B cell (primary cell): ENCODE measurements around the gene PCBP3. TPM values are rescaled to one million over a fixed set of nuclear protein-coding genes. Genes with fewer than 3 reads are reported as not detected.

Experiments used
- ATAC-seq: fragments of 200-7000 bp; cut with Tn5 transposase; one replicate; pipeline ENCODE4 v1.10.0; 2021; ENCODE audit warnings: low read depth, mild to moderate bottlenecking, moderate number of reproducible peaks, moderate library complexity
- CTCF ChIA-PET: fragments of 350-600 bp; sonication (Branson Sonifier 250); formaldehyde crosslinking; loops from one replicate; lab custom pipeline; 2021; ENCODE audit warnings: antibody characterized with exemption, inconsistent platforms; lab: Charles Lee
- POLR2A ChIA-PET: fragments of 350-600 bp; sonication (Branson Sonifier 250); formaldehyde crosslinking; loops from one replicate; lab custom pipeline; 2021; ENCODE audit warnings: antibody characterized with exemption; lab: Charles Lee
- DNase-seq: peaks from one replicate; pipeline ENCODE4 v3.0.0; 2013
- H2AFZ ChIP-seq: 2 replicates; pipeline ENCODE4 v1.6.1; 2012; ENCODE audit warnings: mild to moderate bottlenecking, low read depth, low read length; ENCODE audit not compliant: insufficient read depth, poor library complexity, severe bottlenecking
- H3K27ac ChIP-seq, 2 donors: 1 replicate in 1 of 2; 2 replicates in 1 of 2; pipeline ENCODE4 v1.5.1; 2012 to 2013; ENCODE audit warnings: low read length in 2 of 2, mild to moderate bottlenecking in 2 of 2, moderate library complexity in 1 of 2
- H3K27me3 ChIP-seq, 4 experiments: fragments of 200-600 bp in 1 of 4; sonication (generic) in 1 of 4; replicated peaks in 1 of 4; 1 replicate in 2 of 4; 2 replicates in 2 of 4; pipeline versions ENCODE4 v1.6.1 to v1.7.0; 2013 to 2016; ENCODE audit warnings: low read length in 3 of 4, mild to moderate bottlenecking in 2 of 4, mixed read lengths in 1 of 4, moderate library complexity in 1 of 4; ENCODE audit not compliant: insufficient read depth in 4 of 4, control insufficient read depth in 3 of 4; ENCODE audit errors: control extremely low read depth in 1 of 4
- H3K36me3 ChIP-seq, 2 experiments: replicated peaks in 1 of 2; 1 replicate in 1 of 2; 2 replicates in 1 of 2; pipeline versions ENCODE4 v1.6.1 to v1.7.1; 2013; ENCODE audit warnings: low read length in 1 of 2; ENCODE audit not compliant: insufficient read depth in 2 of 2, control insufficient read depth in 1 of 2; ENCODE audit errors: control extremely low read depth in 1 of 2, extremely low read depth in 1 of 2
- H3K4me1 ChIP-seq, 2 donors: fragments of 200-600 bp in 1 of 2; sonication (generic) in 1 of 2; 1 replicate in 1 of 2; 2 replicates in 1 of 2; pipeline versions ENCODE4 v1.5.1 to v1.6.1; 2013 to 2017; ENCODE audit warnings: low read length in 2 of 2; ENCODE audit not compliant: control insufficient read depth in 2 of 2, insufficient read depth in 2 of 2
- H3K4me2 ChIP-seq: replicated peaks from 2 replicates; pipeline ENCODE3; 2012; ENCODE audit warnings: mild to moderate bottlenecking, low read depth, low read length; ENCODE audit not compliant: poor library complexity, severe bottlenecking
- H3K4me3 ChIP-seq, 5 experiments: fragments of 200-600 bp in 1 of 5; sonication (generic) in 1 of 5; 1 replicate in 3 of 5; 2 replicates in 2 of 5; pipeline versions ENCODE4 v1.5.1 to v1.7.0; 2011 to 2016; ENCODE audit warnings: low read length in 4 of 5, mild to moderate bottlenecking in 4 of 5, low read depth in 2 of 5, control low read depth in 1 of 5, moderate library complexity in 1 of 5; ENCODE audit not compliant: insufficient read depth in 1 of 5; ENCODE audit errors: control extremely low read depth in 1 of 5, extremely low read depth in 1 of 5
- H3K79me2 ChIP-seq: fragments of 200-600 bp; sonication (generic); one replicate; pipeline ENCODE4 v1.6.0; 2016; ENCODE audit warnings: low read length; ENCODE audit not compliant: control insufficient read depth, insufficient read depth
- H3K9ac ChIP-seq: fragments of 200-600 bp; sonication (generic); 2 replicates; pipeline ENCODE4 v1.6.1; 2017; ENCODE audit warnings: mild to moderate bottlenecking, low read length, moderate library complexity
- H3K9me3 ChIP-seq, 3 donors: one replicate each; pipeline versions ENCODE4 v1.6.1 to v1.7.1; 2013; ENCODE audit warnings: low read length in 2 of 3; ENCODE audit not compliant: control insufficient read depth in 2 of 3, insufficient read depth in 1 of 3; ENCODE audit errors: control extremely low read depth in 1 of 3
- H4K20me1 ChIP-seq: 2 replicates; pipeline ENCODE4 v1.6.0; 2012; ENCODE audit warnings: mild to moderate bottlenecking, low read length; ENCODE audit not compliant: insufficient read depth, control insufficient read depth, poor library complexity, severe bottlenecking
- H3K27ac Mint-ChIP-seq: one replicate; pipeline ENCODE4 v1.8.0; 2021; ENCODE audit warnings: mixed read lengths
- H3K27me3 Mint-ChIP-seq: one replicate; pipeline ENCODE4 v1.8.0; 2021; ENCODE audit warnings: mixed read lengths
- H3K4me1 Mint-ChIP-seq: one replicate; pipeline ENCODE4 v1.8.0; 2021; ENCODE audit warnings: mixed read lengths
- H3K4me3 Mint-ChIP-seq: one replicate; pipeline ENCODE4 v1.8.0; 2021; ENCODE audit warnings: mixed read lengths
- H3K9me3 Mint-ChIP-seq: one replicate; pipeline ENCODE4 v1.8.0; 2022; ENCODE audit warnings: mixed read lengths; ENCODE audit not compliant: insufficient read depth
- EZH2 ChIP-seq: IDR thresholded peaks from 2 replicates; pipeline ENCODE4 v1.6.1; 2012; ENCODE audit warnings: borderline replicate concordance, low read depth, mild to moderate bottlenecking, moderate library complexity, low read length; ENCODE audit not compliant: insufficient read depth, poor library complexity, severe bottlenecking
- WGBS: methylation state at CpG from one replicate; pipeline ENCODE4 v1.1.5; 2013; ENCODE audit warnings: missing lambda C conversion rate; ENCODE audit not compliant: insufficient coverage; 5-methylcytosine and 5-hydroxymethylcytosine counted together
- intact Hi-C: fragments of 100-400 bp; cut with micrococcal nuclease; formaldehyde crosslinking; loops from one replicate; pipeline ENCODE4 v1.10.0; 2022
- polyA plus RNA-seq: library from polyadenylated mRNA; depleted of rRNA; stranded (reverse); fragments of >200 nt; gene quantifications from 2 replicates; pipeline ENCODE4 v1.2.3, GENCODE V29; 2012
- total RNA-seq, 2 donors: library from RNA; stranded (reverse); fragments of 120-200 nt in 1 of 2; gene quantifications; 1 replicate in 1 of 2; 2 replicates in 1 of 2; pipeline versions ENCODE4 v1.2.3 to v1.2.4, GENCODE V29; 2013 to 2022
- TF ChIP-seq, protein P1 (sequence below): fragments of 200-600 bp; IDR thresholded peaks from one replicate; pipeline ENCODE4 v1.8.0; 2022; ENCODE audit warnings: antibody characterized with exemption, mild to moderate bottlenecking

PCBP3 gene
- total and polyA plus RNA-seq, 2 donors (not counting 1 experiment from before 2014, with no cell fraction given) = 0.45 to 2.7 TPM

DNA sequence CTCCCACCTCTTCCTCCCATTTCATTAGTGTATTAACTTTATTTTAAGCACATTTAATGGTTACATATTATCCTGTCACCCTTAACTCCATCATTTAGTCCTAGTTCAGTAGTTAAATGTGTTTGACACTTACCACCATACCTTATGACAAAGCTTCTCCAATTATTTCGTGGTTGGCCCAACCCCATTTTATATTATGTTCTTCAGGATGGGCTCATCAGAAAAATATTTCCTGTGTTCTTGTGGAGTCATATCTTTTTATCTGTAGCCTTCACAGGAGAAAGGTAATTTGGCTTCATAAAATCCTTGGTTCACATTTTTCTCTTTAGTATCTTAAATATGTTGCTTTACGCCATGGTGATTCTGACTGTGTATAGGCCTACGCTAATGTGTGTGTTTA is 195.7 kb downstream of the PCBP3 start:
- ChIA-PET POLR2A (no interaction called here), CTCF (interaction anchor here (0.9 kb wide), 1 partner anchor 18 kb away, joined by 3 read pairs; no protein-coding TSS in a partner anchor)
- Mint-ChIP-seq H3K27me3 (no peaks in the 10 kb centered on the region), H3K27ac (no peak overlapping the region), H3K4me1 (no peaks in the 10 kb centered on the region), H3K4me3 (no peak overlapping the region), H3K9me3 (peaks cover 2% of the 10 kb centered on the region)
- DNase-seq (no peak), ATAC-seq (no peak)
- H3K4me2 ChIP-seq = no peak overlapping the region
- H3K4me3 ChIP-seq = no peak overlapping the region
- no peak overlapping the region for H3K9ac ChIP-seq
- no peak overlapping the region for H2AFZ ChIP-seq
- WGBS = 100% methylated on average over 2 of the region's 3 CpGs
- TF ChIP-seq, protein P1, sequence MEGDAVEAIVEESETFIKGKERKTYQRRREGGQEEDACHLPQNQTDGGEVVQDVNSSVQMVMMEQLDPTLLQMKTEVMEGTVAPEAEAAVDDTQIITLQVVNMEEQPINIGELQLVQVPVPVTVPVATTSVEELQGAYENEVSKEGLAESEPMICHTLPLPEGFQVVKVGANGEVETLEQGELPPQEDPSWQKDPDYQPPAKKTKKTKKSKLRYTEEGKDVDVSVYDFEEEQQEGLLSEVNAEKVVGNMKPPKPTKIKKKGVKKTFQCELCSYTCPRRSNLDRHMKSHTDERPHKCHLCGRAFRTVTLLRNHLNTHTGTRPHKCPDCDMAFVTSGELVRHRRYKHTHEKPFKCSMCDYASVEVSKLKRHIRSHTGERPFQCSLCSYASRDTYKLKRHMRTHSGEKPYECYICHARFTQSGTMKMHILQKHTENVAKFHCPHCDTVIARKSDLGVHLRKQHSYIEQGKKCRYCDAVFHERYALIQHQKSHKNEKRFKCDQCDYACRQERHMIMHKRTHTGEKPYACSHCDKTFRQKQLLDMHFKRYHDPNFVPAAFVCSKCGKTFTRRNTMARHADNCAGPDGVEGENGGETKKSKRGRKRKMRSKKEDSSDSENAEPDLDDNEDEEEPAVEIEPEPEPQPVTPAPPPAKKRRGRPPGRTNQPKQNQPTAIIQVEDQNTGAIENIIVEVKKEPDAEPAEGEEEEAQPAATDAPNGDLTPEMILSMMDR = no peak
- no peak for TF ChIP-seq EZH2
- intact Hi-C loops = no loop called here
- no peaks in the 10 kb centered on the region for H3K79me2 ChIP-seq
- H3K36me3 ChIP-seq = no peaks in the 10 kb centered on the region
- H3K9me3 ChIP-seq = peaks cover 0 to 8% (median 6%) of the 10 kb centered on the region in 3 donors
- H3K27me3 ChIP-seq = no peaks in the 10 kb centered on the region
- H3K27ac ChIP-seq = no peak overlapping the region
- no peaks in the 10 kb centered on the region for H4K20me1 ChIP-seq
- H3K4me1 ChIP-seq = no peaks in the 10 kb centered on the region

- DNase-seq (no peak), ATAC-seq (no peak)
- Histone ChIP-seq H3K27me3 (no peaks in the 10 kb centered on the region), H3K36me3 (no peaks in the 10 kb centered on the region), H3K4me3 (no peak overlapping the region), H3K79me2 (no peaks in the 10 kb centered on the region), H3K9me3 (peaks cover 0 to 8% (median 8%) of the 10 kb centered on the region in 3 donors), H3K9ac (no peak overlapping the region), H3K27ac (no peak overlapping the region), H2AFZ (no peak overlapping the region), H3K4me2 (no peak overlapping the region), H3K4me1 (no peaks in the 10 kb centered on the region), H4K20me1 (no peaks in the 10 kb centered on the region)
- peaks cover 5% of the 10 kb centered on the region for H3K27me3 Mint-ChIP-seq
- H3K4me1 Mint-ChIP-seq = no peaks in the 10 kb centered on the region
- WGBS = 89% methylated on average over 3 of the region's 8 CpGs
- intact Hi-C loops = no loop called here
- TF ChIP-seq EZH2 = no peak
- TF ChIP-seq, protein P1 = no peak
- ChIA-PET POLR2A (no interaction called here), CTCF (interaction anchor here (0.7 kb wide), 1 partner anchor 21 kb away, joined by 10 read pairs; no protein-coding TSS in a partner anchor)
- no peak overlapping the region for H3K4me3 Mint-ChIP-seq
- peaks cover 2% of the 10 kb centered on the region for H3K9me3 Mint-ChIP-seq
- no peak overlapping the region for H3K27ac Mint-ChIP-seq
These were observed 197.5 kb downstream of the PCBP3 start for GRCh38 chr21:45841033-45841432.
